Measurements from ENCODE around the gene CGAS. TPM values are rescaled to one million over a fixed set of nuclear protein-coding genes. Genes with fewer than 3 reads are reported as not detected.
A peak's percentile ranks its signal among the peaks of the same experiment; 100 is the strongest.

CGAS gene
- total and polyA plus RNA-seq, 9 of the 15 experiments (the other 6 are each of a cell fraction or from before 2014, with no cell fraction given), result 0.01 to 0.32 (median 0.06) TPM; not detected in 2

DNA sequence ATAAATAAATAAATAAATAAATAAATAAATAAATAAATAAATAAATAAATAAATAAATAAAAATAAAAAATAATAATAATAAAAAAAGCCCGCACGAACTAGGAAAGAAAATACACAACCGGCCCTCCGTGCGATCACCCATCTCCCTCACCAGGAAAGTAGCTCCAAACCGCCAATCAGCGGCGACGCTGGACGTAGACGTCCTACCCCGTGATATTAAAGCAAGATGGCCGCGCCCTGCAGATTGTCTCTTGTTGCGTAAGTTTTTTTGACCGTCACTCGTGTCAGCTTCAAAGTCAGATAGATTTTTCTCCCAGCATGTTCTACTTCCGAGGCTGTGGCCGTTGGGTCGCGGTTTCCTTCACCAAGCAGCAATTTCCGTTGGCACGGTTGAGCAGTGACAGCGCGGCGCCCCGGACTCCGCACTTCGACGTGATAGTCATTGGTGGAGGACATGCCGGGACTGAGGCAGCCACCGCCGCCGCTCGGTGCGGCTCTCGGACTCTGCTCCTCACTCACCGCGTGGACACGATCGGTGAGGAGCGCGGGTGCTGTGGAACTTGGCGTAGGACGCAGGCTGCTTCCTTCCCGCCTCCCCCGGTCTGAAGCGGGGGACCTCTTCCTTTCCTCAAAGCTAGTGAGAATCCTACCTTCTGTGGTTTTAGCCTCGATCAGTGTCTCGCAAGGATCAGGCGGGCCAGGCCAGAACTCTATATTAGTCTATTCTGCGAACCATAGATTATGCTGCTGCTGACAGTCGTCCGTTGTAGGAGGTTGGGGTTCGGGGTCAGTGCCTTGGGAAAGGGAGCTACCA is 9.6 kb upstream of the CGAS start, which contains the start of gene MTO1 (continued):
- TF ChIP-seq, protein P1, sequence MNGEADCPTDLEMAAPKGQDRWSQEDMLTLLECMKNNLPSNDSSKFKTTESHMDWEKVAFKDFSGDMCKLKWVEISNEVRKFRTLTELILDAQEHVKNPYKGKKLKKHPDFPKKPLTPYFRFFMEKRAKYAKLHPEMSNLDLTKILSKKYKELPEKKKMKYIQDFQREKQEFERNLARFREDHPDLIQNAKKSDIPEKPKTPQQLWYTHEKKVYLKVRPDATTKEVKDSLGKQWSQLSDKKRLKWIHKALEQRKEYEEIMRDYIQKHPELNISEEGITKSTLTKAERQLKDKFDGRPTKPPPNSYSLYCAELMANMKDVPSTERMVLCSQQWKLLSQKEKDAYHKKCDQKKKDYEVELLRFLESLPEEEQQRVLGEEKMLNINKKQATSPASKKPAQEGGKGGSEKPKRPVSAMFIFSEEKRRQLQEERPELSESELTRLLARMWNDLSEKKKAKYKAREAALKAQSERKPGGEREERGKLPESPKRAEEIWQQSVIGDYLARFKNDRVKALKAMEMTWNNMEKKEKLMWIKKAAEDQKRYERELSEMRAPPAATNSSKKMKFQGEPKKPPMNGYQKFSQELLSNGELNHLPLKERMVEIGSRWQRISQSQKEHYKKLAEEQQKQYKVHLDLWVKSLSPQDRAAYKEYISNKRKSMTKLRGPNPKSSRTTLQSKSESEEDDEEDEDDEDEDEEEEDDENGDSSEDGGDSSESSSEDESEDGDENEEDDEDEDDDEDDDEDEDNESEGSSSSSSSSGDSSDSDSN (IDR thresholded peaks at IDR 0.05; ENCODE audit: borderline replicate concordance in 1 of 2, low read depth in 2 of 2, low read length in 2 of 2), result 0 out of 4 replicates have a peak, but pooled peaks of 1 of the 2 experiments have one; percentile 53
- TF ChIP-seq NCOA1 (IDR thresholded peaks at IDR 0.05; ENCODE audit: low read depth) (peak; percentile 50; the same call in 1 of the 2 replicates), L3MBTL2 (IDR thresholded peaks at IDR 0.05) (0 out of 2 replicates have a peak, but pooled peaks have one; percentile 36), GTF2E2 (tag; IDR thresholded peaks at IDR 0.05) (0 out of 2 replicates have a peak, but pooled peaks have one; percentile 72), HDAC2 (IDR thresholded peaks at IDR 0.05) (peak; percentile 81; the same call in 1 of the 2 replicates), POLR2B (IDR thresholded peaks at IDR 0.05; ENCODE audit: low read depth, partially characterized antibody) (peak; percentile 84), ZBED1 (IDR thresholded peaks at IDR 0.05) (0 out of 2 replicates have a peak, but pooled peaks have one; percentile 29), TOE1 (IDR thresholded peaks at IDR 0.05; ENCODE audit: borderline replicate concordance) (peak; percentile 80; the same call in 1 of the 2 replicates), TOE1 (CRISPR knock-in tag; IDR thresholded peaks at IDR 0.05; ENCODE audit: borderline replicate concordance, low read depth) (no peak), MAFF (IDR thresholded peaks at IDR 0.05; ENCODE audit: low read length) (no peak), NR2C2 (CRISPR knock-in tag; IDR thresholded peaks at IDR 0.05) (peak; percentile 75), NR2C2 (tag; IDR thresholded peaks at IDR 0.05) (peak; percentile 53; the same call in 1 of the 2 replicates), NR4A1 (CRISPR knock-in tag; IDR thresholded peaks at IDR 0.05) (no peak), NR4A1 (tag; IDR thresholded peaks at IDR 0.05) (peak; percentile 44; the same call in 1 of the 2 replicates), ESRRA (IDR thresholded peaks at IDR 0.05; ENCODE audit: borderline replicate concordance, low read depth) (peak; percentile 75), ATF1 (CRISPR knock-in tag; IDR thresholded peaks at IDR 0.05) (no peak), ATF1 (tag; IDR thresholded peaks at IDR 0.05) (peak; percentile 84)
- TF ChIP-seq, protein P2, sequence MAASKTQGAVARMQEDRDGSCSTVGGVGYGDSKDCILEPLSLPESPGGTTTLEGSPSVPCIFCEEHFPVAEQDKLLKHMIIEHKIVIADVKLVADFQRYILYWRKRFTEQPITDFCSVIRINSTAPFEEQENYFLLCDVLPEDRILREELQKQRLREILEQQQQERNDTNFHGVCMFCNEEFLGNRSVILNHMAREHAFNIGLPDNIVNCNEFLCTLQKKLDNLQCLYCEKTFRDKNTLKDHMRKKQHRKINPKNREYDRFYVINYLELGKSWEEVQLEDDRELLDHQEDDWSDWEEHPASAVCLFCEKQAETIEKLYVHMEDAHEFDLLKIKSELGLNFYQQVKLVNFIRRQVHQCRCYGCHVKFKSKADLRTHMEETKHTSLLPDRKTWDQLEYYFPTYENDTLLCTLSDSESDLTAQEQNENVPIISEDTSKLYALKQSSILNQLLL (CRISPR knock-in tag; IDR thresholded peaks at IDR 0.05; ENCODE audit: borderline replicate concordance), result no peak
- TF ChIP-seq, protein P3, sequence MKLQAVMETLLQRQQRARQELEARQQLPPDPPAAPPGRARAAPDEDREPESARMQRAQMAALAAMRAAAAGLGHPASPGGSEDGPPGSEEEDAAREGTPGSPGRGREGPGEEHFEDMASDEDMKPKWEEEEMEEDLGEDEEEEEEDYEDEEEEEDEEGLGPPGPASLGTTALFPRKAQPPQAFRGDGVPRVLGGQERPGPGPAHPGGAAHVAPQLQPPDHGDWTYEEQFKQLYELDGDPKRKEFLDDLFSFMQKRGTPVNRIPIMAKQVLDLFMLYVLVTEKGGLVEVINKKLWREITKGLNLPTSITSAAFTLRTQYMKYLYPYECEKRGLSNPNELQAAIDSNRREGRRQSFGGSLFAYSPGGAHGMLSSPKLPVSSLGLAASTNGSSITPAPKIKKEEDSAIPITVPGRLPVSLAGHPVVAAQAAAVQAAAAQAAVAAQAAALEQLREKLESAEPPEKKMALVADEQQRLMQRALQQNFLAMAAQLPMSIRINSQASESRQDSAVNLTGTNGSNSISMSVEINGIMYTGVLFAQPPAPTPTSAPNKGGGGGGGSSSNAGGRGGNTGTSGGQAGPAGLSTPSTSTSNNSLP (IDR thresholded peaks at IDR 0.05; ENCODE audit: borderline replicate concordance, low read depth, low read length), result 0 out of 2 replicates have a peak, but pooled peaks have one; percentile 56
- TF ChIP-seq, protein P4, sequence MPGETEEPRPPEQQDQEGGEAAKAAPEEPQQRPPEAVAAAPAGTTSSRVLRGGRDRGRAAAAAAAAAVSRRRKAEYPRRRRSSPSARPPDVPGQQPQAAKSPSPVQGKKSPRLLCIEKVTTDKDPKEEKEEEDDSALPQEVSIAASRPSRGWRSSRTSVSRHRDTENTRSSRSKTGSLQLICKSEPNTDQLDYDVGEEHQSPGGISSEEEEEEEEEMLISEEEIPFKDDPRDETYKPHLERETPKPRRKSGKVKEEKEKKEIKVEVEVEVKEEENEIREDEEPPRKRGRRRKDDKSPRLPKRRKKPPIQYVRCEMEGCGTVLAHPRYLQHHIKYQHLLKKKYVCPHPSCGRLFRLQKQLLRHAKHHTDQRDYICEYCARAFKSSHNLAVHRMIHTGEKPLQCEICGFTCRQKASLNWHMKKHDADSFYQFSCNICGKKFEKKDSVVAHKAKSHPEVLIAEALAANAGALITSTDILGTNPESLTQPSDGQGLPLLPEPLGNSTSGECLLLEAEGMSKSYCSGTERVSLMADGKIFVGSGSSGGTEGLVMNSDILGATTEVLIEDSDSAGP (CRISPR knock-in tag; IDR thresholded peaks at IDR 0.05), result no peak

Data from K562 (cell line).